HEK293T (cell line): Measurements from ENCODE around the gene LGI1.

Experiments used
- CTCF ChIA-PET: fragments of 350-600 bp; formaldehyde crosslinking; extraction: SDS; loops from one replicate; lab custom pipeline; 2021; ENCODE audit warnings: antibody characterized with exemption, inconsistent platforms; lab: Yijun Ruan, JAX
- POLR2A ChIA-PET: fragments of 350-600 bp; formaldehyde crosslinking; extraction: SDS; loops from one replicate; lab custom pipeline; 2020; ENCODE audit warnings: antibody characterized with exemption, inconsistent platforms; lab: Yijun Ruan, JAX
- DNase-seq: peaks from one replicate; pipeline ENCODE4 v3.0.0; 2012; ENCODE audit warnings: mixed read lengths; ENCODE audit errors: extremely low spot score
- ARNT ChIP-seq: fragments of 450-650 bp; IDR thresholded peaks from 2 replicates; pipeline ENCODE4 v1.6.1; 2017; ENCODE audit warnings: mild to moderate bottlenecking
- BHLHE40 ChIP-seq: fragments of 450-650 bp; IDR thresholded peaks from 2 replicates; pipeline ENCODE4 v1.6.1; 2016; ENCODE audit warnings: mild to moderate bottlenecking, moderate library complexity, borderline replicate concordance
- CTBP1 ChIP-seq: fragments of 450-650 bp; IDR thresholded peaks from 2 replicates; pipeline ENCODE4 v1.6.1; 2016; ENCODE audit warnings: borderline replicate concordance
- ELF4 ChIP-seq: fragments of 450-650 bp; IDR thresholded peaks from 2 replicates; pipeline ENCODE4 v1.6.1; 2017; ENCODE audit warnings: antibody characterized with exemption
- FOXA1 ChIP-seq: fragments of 450-650 bp; IDR thresholded peaks from 2 replicates; pipeline ENCODE4 v1.6.1; 2016; ENCODE audit warnings: mild to moderate bottlenecking
- FOXK2 ChIP-seq: fragments of 450-650 bp; IDR thresholded peaks from 2 replicates; pipeline ENCODE4 v1.6.1; 2016; ENCODE audit warnings: mild to moderate bottlenecking
- FOXM1 ChIP-seq: fragments of 450-650 bp; IDR thresholded peaks from 2 replicates; pipeline ENCODE4 v1.6.1; 2017; ENCODE audit warnings: mild to moderate bottlenecking, borderline replicate concordance
- HDGF ChIP-seq: fragments of 450-650 bp; IDR thresholded peaks from 2 replicates; pipeline ENCODE4 v1.6.1; 2017; ENCODE audit warnings: antibody characterized with exemption, borderline replicate concordance
- L3MBTL2 ChIP-seq: fragments of 450-650 bp; conservative IDR thresholded peaks from 2 replicates; pipeline ENCODE4 v1.6.1; 2016; ENCODE audit warnings: mild to moderate bottlenecking
- LEF1 ChIP-seq: fragments of 450-650 bp; IDR thresholded peaks from 2 replicates; pipeline ENCODE4 v1.6.1; 2017; ENCODE audit warnings: mild to moderate bottlenecking, borderline replicate concordance
- NFRKB ChIP-seq: fragments of 450-650 bp; IDR thresholded peaks from 2 replicates; pipeline ENCODE4 v1.6.1; 2016; ENCODE audit warnings: mild to moderate bottlenecking, moderate library complexity
- SP1 ChIP-seq: fragments of 450-650 bp; IDR thresholded peaks from 2 replicates; pipeline ENCODE4 v1.6.1; 2017
- SUZ12 ChIP-seq: fragments of 450-650 bp; IDR thresholded peaks from 2 replicates; pipeline ENCODE4 v1.6.1; 2016; ENCODE audit warnings: mild to moderate bottlenecking
- TARDBP ChIP-seq: fragments of 450-650 bp; IDR thresholded peaks from 2 replicates; pipeline ENCODE4 v1.6.1; 2016
- ZNF384 ChIP-seq: fragments of 450-650 bp; IDR thresholded peaks from 2 replicates; pipeline ENCODE4 v1.6.1; 2016
- TF ChIP-seq, protein P1 (sequence below): fragments of 450-650 bp; IDR thresholded peaks from 2 replicates; pipeline ENCODE4 v1.6.1; 2016

Gene LGI1

DNA sequence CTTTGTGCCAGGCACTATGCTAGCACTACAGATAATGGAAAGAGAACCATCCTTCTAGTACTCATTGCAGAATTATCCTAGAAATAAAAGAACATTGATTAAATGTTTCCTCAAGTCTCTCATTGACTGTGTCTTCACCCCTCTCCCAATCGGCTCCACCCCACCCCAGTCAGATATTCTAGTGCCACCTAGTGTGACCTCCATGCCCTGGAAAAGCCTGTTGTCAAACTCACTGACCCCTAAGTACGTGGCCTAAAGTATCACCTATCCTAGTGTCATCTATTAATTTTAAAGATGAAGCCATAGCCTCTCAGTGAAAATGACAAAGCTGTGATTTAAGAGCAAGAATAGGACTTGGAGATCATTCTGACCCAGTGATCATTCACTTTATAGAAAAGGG lies 26.3 kb downstream of the LGI1 start:
- TF ChIP-seq ZNF384 (no peak), ELF4 (no peak), HDGF (no peak), FOXM1 (no peak), BHLHE40 (no peak), CTBP1 (no peak), NFRKB (no peak), SP1 (no peak), SUZ12 (no peak), TARDBP (no peak)
- ChIA-PET POLR2A (no interaction called here), CTCF (no interaction called here)
- DNase-seq: no peak

- CTCF ChIA-PET: interaction anchor here (1.2 kb wide), 1 partner anchor 27 kb away, joined by 5 read pairs; no protein-coding TSS in a partner anchor
- TF ChIP-seq, protein P1, sequence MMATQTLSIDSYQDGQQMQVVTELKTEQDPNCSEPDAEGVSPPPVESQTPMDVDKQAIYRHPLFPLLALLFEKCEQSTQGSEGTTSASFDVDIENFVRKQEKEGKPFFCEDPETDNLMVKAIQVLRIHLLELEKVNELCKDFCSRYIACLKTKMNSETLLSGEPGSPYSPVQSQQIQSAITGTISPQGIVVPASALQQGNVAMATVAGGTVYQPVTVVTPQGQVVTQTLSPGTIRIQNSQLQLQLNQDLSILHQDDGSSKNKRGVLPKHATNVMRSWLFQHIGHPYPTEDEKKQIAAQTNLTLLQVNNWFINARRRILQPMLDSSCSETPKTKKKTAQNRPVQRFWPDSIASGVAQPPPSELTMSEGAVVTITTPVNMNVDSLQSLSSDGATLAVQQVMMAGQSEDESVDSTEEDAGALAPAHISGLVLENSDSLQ: no peak
- POLR2A ChIA-PET: no interaction called here
- no peak for DNase-seq
These were observed 30.9 kb downstream of the LGI1 start for GRCh38 chr10:93788413-93789208.

- ChIA-PET CTCF (no interaction called here), POLR2A (no interaction called here)
- no peak for DNase-seq
- TF ChIP-seq TARDBP (no peak), FOXA1 (no peak), SP1 (no peak), ELF4 (no peak), LEF1 (no peak)
These were observed 32.7 kb downstream of the LGI1 start for GRCh38 chr10:93790439-93790838.

DNA sequence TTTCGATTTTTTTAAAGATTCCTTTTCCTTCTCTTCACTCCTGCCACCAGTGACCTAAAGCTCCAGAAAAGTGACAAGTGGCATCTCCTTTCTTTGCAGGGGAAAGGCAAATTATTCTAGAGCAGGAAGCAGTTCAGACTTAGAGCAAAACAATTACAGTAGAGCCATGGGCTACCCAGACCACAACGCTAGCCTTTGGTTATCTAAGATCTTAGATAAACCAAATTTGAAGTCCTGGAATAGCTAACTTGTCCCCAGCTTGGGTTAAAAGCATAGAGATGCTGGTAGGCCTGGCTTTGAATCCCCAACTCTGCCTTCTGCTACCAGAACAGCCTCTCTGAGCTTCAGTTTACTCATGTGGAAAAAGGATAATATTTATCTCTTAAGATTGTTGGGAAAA lies 38.4 kb downstream of the LGI1 start:
- no peak for DNase-seq
- ChIA-PET POLR2A (no interaction called here), CTCF (no interaction called here)
- TF ChIP-seq HDGF (no peak), CTBP1 (no peak), LEF1 (no peak), L3MBTL2 (no peak), ARNT (no peak), ELF4 (no peak), NFRKB (no peak), TARDBP (no peak), ZNF384 (no peak), BHLHE40 (no peak), SUZ12 (no peak), FOXA1 (no peak)
- TF ChIP-seq, protein P1: no peak

DNA sequence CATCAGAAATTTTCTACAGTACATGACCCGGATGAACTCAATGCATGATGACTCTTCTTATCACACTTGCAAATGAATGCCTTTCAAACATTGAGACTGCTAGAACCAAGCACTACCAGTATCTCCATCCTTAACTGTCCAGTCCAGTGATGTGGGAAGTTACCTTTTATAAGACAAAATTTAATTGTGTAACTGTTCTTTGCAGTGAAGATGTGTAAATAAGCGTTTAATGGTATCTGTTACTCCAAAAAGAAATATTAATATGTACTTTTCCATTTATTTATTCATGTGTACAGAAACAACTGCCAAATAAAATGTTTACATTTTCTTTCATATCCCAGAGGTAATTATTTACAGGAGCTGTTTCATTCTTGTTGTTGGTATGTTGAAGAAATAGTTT lies 40.1 kb downstream of the LGI1 start:
- TF ChIP-seq SP1 (no peak), ARNT (no peak), HDGF (no peak), BHLHE40 (no peak), ZNF384 (no peak), NFRKB (no peak), FOXM1 (no peak), TARDBP (no peak), CTBP1 (no peak), FOXK2 (no peak), FOXA1 (no peak), L3MBTL2 (no peak), ELF4 (no peak), LEF1 (no peak), SUZ12 (no peak)
- TF ChIP-seq, protein P1: no peak
- ChIA-PET POLR2A (no interaction called here), CTCF (no interaction called here)
- DNase-seq: no peak

DNA sequence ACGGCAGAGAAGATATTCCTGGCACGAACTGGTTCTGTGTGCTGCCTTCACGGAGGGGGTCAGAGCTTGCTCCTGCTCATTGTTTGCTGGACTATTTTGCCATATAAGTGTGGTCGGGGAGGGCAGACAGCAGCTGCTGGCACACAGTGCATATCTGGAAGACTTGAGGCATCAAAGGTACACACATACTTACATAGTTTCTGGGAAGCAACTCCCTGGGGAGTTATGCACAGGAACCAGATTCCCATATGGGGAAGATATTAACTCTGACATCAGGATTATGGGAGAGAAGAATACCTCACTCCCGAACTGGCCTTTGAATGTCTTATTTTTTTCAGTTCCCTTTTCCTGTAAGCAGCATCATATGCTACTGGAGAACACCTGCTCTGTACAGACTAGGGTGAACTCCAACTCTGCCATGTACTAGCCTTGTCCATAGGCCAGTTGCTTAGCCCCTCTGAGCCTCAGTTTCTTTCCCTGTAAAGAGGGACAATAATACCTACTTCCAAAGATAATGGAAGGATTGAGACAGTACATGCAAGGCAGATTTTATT lies 41.5 kb downstream of the LGI1 start:
- ChIA-PET POLR2A (no interaction called here), CTCF (no interaction called here)
- TF ChIP-seq FOXM1 (no peak), ARNT (no peak), CTBP1 (no peak), LEF1 (no peak), FOXK2 (no peak), L3MBTL2 (no peak), ELF4 (no peak), SP1 (no peak), FOXA1 (no peak), ZNF384 (no peak)
- TF ChIP-seq, protein P1: no peak
- DNase-seq: no peak
